Measurements from ENCODE around the gene ACVR1B. TPM values are rescaled to one million over a fixed set of nuclear protein-coding genes. Genes with fewer than 3 reads are reported as not detected.

The ACVR1B gene
- total and polyA plus RNA-seq, 2 experiments from 2014 or later: 2.4 to 7.5 TPM

GRCh38 chr12:51971679-51972421, 20.4 kb downstream of the ACVR1B start:
- peaks cover 26% of the 10 kb centered on the region; the same call in 1 of the 2 replicates for H4K20me1 ChIP-seq (replicated peaks; ENCODE audit: insufficient read depth)
- no peaks in the 10 kb centered on the region for H3K36me3 ChIP-seq (ENCODE audit: insufficient read depth)
- no peaks in the 10 kb centered on the region for H3K27me3 ChIP-seq (ENCODE audit: insufficient read depth)
- Mint-ChIP-seq H3K4me3 (no peak overlapping the region), H3K4me1 (peaks cover 40% of the 10 kb centered on the region), H3K9me3 (no peaks in the 10 kb centered on the region), H3K27ac (no peak overlapping the region), H3K27me3 (ENCODE audit: insufficient read depth, low read depth, poor library complexity) (peaks cover 1% of the 10 kb centered on the region), H3K36me3 (ENCODE audit: low read depth) (peaks cover 18% of the 10 kb centered on the region)
- no peak for TF ChIP-seq EZH2 (IDR thresholded peaks at IDR 0.05; ENCODE audit: low read depth, unreplicated experiment)
- no peak overlapping the region for H3K4me2 ChIP-seq
- ATAC-seq (no peak), DNase-seq (ENCODE audit: low spot score) (no peak)
- H3K9me2 ChIP-seq (ENCODE audit: insufficient read depth): no peaks in the 10 kb centered on the region
- H3K4me3 ChIP-seq: no peak overlapping the region
- no peak overlapping the region for H2AFZ ChIP-seq
- 0 out of 2 replicates have a peak, but pooled peaks cover 10% of the 10 kb centered on the region for H3K79me2 ChIP-seq (replicated peaks; ENCODE audit: insufficient read depth)
- H3F3A ChIP-seq (replicated peaks; ENCODE audit: low read depth): no peaks in the 10 kb centered on the region
- peaks cover 12% of the 10 kb centered on the region for H3K4me1 ChIP-seq (ENCODE audit: insufficient read depth)
- no peak overlapping the region for H3K27ac ChIP-seq (ENCODE audit: low read depth)

GRCh38 chr12:51972422-51972812, 20.9 kb downstream of the ACVR1B start:
- H3K27ac Mint-ChIP-seq: no peak overlapping the region
- 0 out of 2 replicates have a peak, but pooled peaks cover 10% of the 10 kb centered on the region for H3K79me2 ChIP-seq (replicated peaks; ENCODE audit: insufficient read depth)
- no peaks in the 10 kb centered on the region for H3K36me3 ChIP-seq (ENCODE audit: insufficient read depth)
- peaks cover 12% of the 10 kb centered on the region for H3K4me1 ChIP-seq (ENCODE audit: insufficient read depth)
- H3K4me1 Mint-ChIP-seq: peaks cover 40% of the 10 kb centered on the region
- peaks cover 1% of the 10 kb centered on the region for H3K27me3 Mint-ChIP-seq (ENCODE audit: insufficient read depth, low read depth, poor library complexity)
- H3K9me2 ChIP-seq (ENCODE audit: insufficient read depth): no peaks in the 10 kb centered on the region
- H3K4me2 ChIP-seq: no peak overlapping the region
- no peaks in the 10 kb centered on the region for H3K27me3 ChIP-seq (ENCODE audit: insufficient read depth)
- H3K36me3 Mint-ChIP-seq (ENCODE audit: low read depth): peaks cover 19% of the 10 kb centered on the region
- peaks cover 26% of the 10 kb centered on the region; the same call in 1 of the 2 replicates for H4K20me1 ChIP-seq (replicated peaks; ENCODE audit: insufficient read depth)
- ATAC-seq (no peak), DNase-seq (ENCODE audit: low spot score) (no peak)
- no peaks in the 10 kb centered on the region for H3K9me3 Mint-ChIP-seq
- no peaks in the 10 kb centered on the region for H3F3A ChIP-seq (replicated peaks; ENCODE audit: low read depth)
- H3K27ac ChIP-seq (ENCODE audit: low read depth): no peak overlapping the region
- H2AFZ ChIP-seq: no peak overlapping the region
- no peak overlapping the region for H3K4me3 Mint-ChIP-seq
- H3K4me3 ChIP-seq: no peak overlapping the region
- TF ChIP-seq REST (IDR thresholded peaks at IDR 0.05; ENCODE audit: unreplicated experiment) (no peak), ETS1 (IDR thresholded peaks at IDR 0.05) (no peak), ZNF331 (CRISPR knock-in tag; IDR thresholded peaks at IDR 0.05; ENCODE audit: low read depth) (no peak), EZH2phosphoT487 (IDR thresholded peaks at IDR 0.05; ENCODE audit: unreplicated experiment) (no peak), POLR2AphosphoS5 (IDR thresholded peaks at IDR 0.05; ENCODE audit: low read depth) (no peak), EZH2 (IDR thresholded peaks at IDR 0.05; ENCODE audit: low read depth, unreplicated experiment) (no peak)
- TF ChIP-seq, protein P1, sequence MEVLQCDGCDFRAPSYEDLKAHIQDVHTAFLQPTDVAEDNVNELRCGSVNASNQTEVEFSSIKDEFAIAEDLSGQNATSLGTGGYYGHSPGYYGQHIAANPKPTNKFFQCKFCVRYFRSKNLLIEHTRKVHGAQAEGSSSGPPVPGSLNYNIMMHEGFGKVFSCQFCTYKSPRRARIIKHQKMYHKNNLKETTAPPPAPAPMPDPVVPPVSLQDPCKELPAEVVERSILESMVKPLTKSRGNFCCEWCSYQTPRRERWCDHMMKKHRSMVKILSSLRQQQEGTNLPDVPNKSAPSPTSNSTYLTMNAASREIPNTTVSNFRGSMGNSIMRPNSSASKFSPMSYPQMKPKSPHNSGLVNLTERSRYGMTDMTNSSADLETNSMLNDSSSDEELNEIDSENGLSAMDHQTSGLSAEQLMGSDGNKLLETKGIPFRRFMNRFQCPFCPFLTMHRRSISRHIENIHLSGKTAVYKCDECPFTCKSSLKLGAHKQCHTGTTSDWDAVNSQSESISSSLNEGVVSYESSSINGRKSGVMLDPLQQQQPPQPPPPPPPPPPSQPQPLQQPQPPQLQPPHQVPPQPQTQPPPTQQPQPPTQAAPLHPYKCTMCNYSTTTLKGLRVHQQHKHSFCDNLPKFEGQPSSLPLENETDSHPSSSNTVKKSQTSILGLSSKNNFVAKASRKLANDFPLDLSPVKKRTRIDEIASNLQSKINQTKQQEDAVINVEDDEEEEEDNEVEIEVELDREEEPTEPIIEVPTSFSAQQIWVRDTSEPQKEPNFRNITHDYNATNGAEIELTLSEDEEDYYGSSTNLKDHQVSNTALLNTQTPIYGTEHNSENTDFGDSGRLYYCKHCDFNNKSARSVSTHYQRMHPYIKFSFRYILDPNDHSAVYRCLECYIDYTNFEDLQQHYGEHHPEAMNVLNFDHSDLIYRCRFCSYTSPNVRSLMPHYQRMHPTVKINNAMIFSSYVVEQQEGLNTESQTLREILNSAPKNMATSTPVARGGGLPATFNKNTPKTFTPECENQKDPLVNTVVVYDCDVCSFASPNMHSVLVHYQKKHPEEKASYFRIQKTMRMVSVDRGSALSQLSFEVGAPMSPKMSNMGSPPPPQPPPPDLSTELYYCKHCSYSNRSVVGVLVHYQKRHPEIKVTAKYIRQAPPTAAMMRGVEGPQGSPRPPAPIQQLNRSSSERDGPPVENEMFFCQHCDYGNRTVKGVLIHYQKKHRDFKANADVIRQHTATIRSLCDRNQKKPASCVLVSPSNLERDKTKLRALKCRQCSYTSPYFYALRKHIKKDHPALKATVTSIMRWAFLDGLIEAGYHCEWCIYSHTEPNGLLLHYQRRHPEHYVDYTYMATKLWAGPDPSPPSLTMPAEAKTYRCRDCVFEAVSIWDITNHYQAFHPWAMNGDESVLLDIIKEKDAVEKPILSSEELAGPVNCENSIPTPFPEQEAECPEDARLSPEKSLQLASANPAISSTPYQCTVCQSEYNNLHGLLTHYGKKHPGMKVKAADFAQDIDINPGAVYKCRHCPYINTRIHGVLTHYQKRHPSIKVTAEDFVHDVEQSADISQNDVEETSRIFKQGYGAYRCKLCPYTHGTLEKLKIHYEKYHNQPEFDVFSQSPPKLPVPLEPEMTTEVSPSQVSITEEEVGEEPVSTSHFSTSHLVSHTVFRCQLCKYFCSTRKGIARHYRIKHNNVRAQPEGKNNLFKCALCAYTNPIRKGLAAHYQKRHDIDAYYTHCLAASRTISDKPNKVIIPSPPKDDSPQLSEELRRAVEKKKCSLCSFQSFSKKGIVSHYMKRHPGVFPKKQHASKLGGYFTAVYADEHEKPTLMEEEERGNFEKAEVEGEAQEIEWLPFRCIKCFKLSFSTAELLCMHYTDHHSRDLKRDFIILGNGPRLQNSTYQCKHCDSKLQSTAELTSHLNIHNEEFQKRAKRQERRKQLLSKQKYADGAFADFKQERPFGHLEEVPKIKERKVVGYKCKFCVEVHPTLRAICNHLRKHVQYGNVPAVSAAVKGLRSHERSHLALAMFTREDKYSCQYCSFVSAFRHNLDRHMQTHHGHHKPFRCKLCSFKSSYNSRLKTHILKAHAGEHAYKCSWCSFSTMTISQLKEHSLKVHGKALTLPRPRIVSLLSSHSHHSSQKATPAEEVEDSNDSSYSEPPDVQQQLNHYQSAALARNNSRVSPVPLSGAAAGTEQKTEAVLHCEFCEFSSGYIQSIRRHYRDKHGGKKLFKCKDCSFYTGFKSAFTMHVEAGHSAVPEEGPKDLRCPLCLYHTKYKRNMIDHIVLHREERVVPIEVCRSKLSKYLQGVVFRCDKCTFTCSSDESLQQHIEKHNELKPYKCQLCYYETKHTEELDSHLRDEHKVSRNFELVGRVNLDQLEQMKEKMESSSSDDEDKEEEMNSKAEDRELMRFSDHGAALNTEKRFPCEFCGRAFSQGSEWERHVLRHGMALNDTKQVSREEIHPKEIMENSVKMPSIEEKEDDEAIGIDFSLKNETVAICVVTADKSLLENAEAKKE (CRISPR knock-in tag; IDR thresholded peaks at IDR 0.05): no peak

Data from GM23338 (cell line).